ENCODE data around the gene MYOCOS. TPM values are rescaled to one million over a fixed set of nuclear protein-coding genes. Genes with fewer than 3 reads are reported as not detected.

MYOCOS gene, protein sequence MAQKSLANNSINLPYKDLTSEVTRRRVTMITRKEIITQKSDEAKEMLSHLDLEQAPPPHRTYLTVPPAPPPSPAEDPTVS
- total RNA-seq (not detected), polyA plus RNA-seq (not detected)
- long read RNA-seq, donor 1, result 0 reads
- long read RNA-seq, donor 2, result 0 reads
- long read RNA-seq, donor 3, result 0 reads
- long read RNA-seq, donor 4, result 0 reads
- long read RNA-seq, donor 5, result 0 reads

DNA sequence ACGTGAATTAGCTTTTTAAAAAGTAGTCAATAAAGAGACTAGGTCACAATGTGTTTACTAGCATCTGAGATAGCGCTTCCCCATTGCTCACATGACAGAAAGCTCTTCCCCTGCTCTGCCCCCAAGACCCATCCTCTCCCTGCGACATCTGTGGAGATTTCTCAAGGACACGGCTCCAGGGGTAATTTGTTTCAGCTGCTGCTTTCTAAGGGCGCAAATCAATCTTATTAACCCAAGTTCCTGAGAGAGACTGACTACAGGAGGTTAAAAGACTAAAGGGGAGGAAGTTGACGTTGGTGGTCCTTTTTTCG, at the start of gene MYOCOS:
MYOCOS (plus strand) TSS at position 92 of the 311 bp plus-strand sequence. CDS start 1,641 bp downstream, outside the sequence.
- no peaks in the 10 kb centered on the region for H3K4me1 ChIP-seq (ENCODE audit: control insufficient read depth in 5 of 5, insufficient read depth in 5 of 5, low read length in 5 of 5)
- no peak for ATAC-seq (ENCODE audit: insufficient read depth, low FRiP score)
- TF ChIP-seq, protein P1, sequence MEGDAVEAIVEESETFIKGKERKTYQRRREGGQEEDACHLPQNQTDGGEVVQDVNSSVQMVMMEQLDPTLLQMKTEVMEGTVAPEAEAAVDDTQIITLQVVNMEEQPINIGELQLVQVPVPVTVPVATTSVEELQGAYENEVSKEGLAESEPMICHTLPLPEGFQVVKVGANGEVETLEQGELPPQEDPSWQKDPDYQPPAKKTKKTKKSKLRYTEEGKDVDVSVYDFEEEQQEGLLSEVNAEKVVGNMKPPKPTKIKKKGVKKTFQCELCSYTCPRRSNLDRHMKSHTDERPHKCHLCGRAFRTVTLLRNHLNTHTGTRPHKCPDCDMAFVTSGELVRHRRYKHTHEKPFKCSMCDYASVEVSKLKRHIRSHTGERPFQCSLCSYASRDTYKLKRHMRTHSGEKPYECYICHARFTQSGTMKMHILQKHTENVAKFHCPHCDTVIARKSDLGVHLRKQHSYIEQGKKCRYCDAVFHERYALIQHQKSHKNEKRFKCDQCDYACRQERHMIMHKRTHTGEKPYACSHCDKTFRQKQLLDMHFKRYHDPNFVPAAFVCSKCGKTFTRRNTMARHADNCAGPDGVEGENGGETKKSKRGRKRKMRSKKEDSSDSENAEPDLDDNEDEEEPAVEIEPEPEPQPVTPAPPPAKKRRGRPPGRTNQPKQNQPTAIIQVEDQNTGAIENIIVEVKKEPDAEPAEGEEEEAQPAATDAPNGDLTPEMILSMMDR (IDR thresholded peaks at IDR 0.05; ENCODE audit: control extremely low read depth, extremely low read depth), result no peak
- H3K27ac ChIP-seq (ENCODE audit: low read depth in 1 of 2, low read length in 1 of 2), result no peak within 1 kb of the TSS
- H3K9ac ChIP-seq (ENCODE audit: insufficient read depth in 1 of 2, low read length in 2 of 2), result no peak within 1 kb of the TSS
- H3K27me3 ChIP-seq (ENCODE audit: control insufficient read depth in 3 of 3, insufficient read depth in 3 of 3, low read length in 2 of 3), result no peaks in the 10 kb centered on the region
- no peak within 1 kb of the TSS for H3K4me3 ChIP-seq
- WGBS, 2 donors, result 79 to 85% methylated on average over 7 of the region's 7 CpGs
- peaks cover 0 to 2% (median 0%) of the 10 kb centered on the region in 4 donors for H3K9me3 ChIP-seq (ENCODE audit: control insufficient read depth in 4 of 4, insufficient read depth in 3 of 4, low read length in 3 of 4)
- DNase-seq, result no peak
- H3K36me3 ChIP-seq (ENCODE audit: control insufficient read depth in 4 of 4, insufficient read depth in 4 of 4, low read length in 4 of 4), result no peaks in the 10 kb centered on the region

DNA sequence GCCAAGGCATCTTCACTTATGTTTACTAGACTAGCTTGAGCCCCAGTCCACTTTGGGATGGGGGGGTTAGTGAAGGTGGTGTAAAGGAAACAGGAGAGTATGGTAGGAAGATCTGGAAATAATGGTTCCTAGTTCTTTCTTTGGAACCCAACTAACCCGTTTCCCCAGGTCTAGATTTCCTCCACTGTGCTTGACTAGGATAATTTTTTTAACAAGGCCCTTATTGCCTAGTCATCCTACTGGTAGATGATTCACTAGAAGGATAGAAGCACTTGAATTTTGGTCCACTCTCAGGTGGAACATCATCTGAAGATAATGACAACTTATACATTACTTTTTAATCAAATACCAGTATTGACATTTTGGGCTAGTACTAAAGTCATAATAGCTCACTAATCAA, 45.9 kb upstream of the MYOCOS start:
- WGBS, 2 donors, result 86 to 88% methylated on average over 1 of the region's 1 CpG
- peaks cover 17 to 60% (median 39%) of the 10 kb centered on the region in 4 donors for H3K36me3 ChIP-seq (ENCODE audit: control insufficient read depth in 4 of 4, insufficient read depth in 4 of 4, low read length in 4 of 4)
- no peak for DNase-seq

DNA sequence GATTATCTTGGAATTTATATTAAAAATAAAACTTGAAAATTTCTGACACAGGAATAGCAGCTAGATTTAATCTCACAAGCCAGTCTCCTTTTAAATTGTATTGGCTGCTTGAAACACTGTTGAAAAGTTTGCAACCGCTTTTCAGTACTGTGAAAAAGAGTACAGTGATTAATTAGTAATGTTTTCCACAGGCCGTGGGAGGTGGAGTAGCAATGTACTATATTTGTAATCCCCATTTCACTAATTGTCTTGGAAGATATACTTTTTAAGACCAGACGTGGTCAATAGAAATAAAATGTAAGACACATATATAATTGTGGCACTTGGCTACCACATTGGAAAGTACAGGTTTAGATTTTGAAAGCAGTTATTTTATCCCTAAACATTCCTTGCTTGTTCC, 40.8 kb upstream of the MYOCOS start:
- H3K36me3 ChIP-seq (ENCODE audit: control insufficient read depth in 4 of 4, insufficient read depth in 4 of 4, low read length in 4 of 4), result peaks cover 23 to 53% (median 38%) of the 10 kb centered on the region in 4 donors
- H3K9ac ChIP-seq (ENCODE audit: insufficient read depth in 1 of 2, low read length in 2 of 2), result no peak overlapping the region
- ATAC-seq (ENCODE audit: insufficient read depth, low FRiP score) (no peak), DNase-seq (no peak)
- no peaks in the 10 kb centered on the region for H3K27me3 ChIP-seq (ENCODE audit: control insufficient read depth in 3 of 3, insufficient read depth in 3 of 3, low read length in 2 of 3)
- TF ChIP-seq, protein P1 (IDR thresholded peaks at IDR 0.05; ENCODE audit: control extremely low read depth, extremely low read depth), result no peak
- 89 to 92% methylated on average over 3 of the region's 3 CpGs for WGBS, 2 donors
- no peak overlapping the region for H3K4me3 ChIP-seq
- no peaks in the 10 kb centered on the region for H3K4me1 ChIP-seq (ENCODE audit: control insufficient read depth in 5 of 5, insufficient read depth in 5 of 5, low read length in 5 of 5)
- H3K9me3 ChIP-seq (ENCODE audit: control insufficient read depth in 4 of 4, insufficient read depth in 3 of 4, low read length in 3 of 4), result no peaks in the 10 kb centered on the region
- no peak overlapping the region for H3K27ac ChIP-seq (ENCODE audit: low read depth in 1 of 2, low read length in 1 of 2)

More for the DNA sequence above, 45.9 kb upstream of the MYOCOS start:
- H3K4me1 ChIP-seq (ENCODE audit: control insufficient read depth in 5 of 5, insufficient read depth in 5 of 5, low read length in 5 of 5), result no peaks in the 10 kb centered on the region
- H3K4me3 ChIP-seq, result no peak overlapping the region
- TF ChIP-seq, protein P1 (IDR thresholded peaks at IDR 0.05; ENCODE audit: control extremely low read depth, extremely low read depth), result no peak
- H3K9ac ChIP-seq (ENCODE audit: insufficient read depth in 1 of 2, low read length in 2 of 2), result no peak overlapping the region
- no peaks in the 10 kb centered on the region for H3K9me3 ChIP-seq (ENCODE audit: control insufficient read depth in 4 of 4, insufficient read depth in 3 of 4, low read length in 3 of 4)
- H3K27ac ChIP-seq (ENCODE audit: low read depth in 1 of 2, low read length in 1 of 2), result no peak overlapping the region
- no peak for ATAC-seq (ENCODE audit: insufficient read depth, low FRiP score)
- H3K27me3 ChIP-seq (ENCODE audit: control insufficient read depth in 3 of 3, insufficient read depth in 3 of 3, low read length in 2 of 3), result no peaks in the 10 kb centered on the region

DNA sequence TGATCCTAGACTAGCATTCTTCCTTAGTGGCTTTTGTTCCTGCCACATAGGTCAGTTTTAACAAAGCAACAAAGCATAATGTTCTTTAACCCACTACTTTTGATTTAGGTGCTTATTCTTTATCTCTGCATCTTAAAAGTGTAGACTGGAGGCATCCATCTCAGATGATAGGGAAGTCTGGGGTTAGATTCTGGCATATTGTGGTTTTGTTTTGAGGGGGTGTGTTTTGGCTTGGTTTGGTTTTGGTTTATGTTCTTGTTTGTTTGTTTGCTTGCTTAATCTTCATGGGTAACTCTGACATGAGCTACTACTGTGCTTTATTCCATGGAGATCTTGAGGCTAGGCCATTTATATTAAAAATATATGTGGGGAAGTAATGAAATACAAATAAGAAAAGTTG, 40.3 kb upstream of the MYOCOS start:
- ATAC-seq (ENCODE audit: insufficient read depth, low FRiP score), result no peak
- TF ChIP-seq, protein P1 (IDR thresholded peaks at IDR 0.05; ENCODE audit: control extremely low read depth, extremely low read depth), result no peak
- H3K27me3 ChIP-seq (ENCODE audit: control insufficient read depth in 3 of 3, insufficient read depth in 3 of 3, low read length in 2 of 3), result no peaks in the 10 kb centered on the region
- no peak overlapping the region for H3K27ac ChIP-seq (ENCODE audit: low read depth in 1 of 2, low read length in 1 of 2)
- no peaks in the 10 kb centered on the region for H3K9me3 ChIP-seq (ENCODE audit: control insufficient read depth in 4 of 4, insufficient read depth in 3 of 4, low read length in 3 of 4)
- no peak overlapping the region for H3K4me3 ChIP-seq
- H3K4me1 ChIP-seq (ENCODE audit: control insufficient read depth in 5 of 5, insufficient read depth in 5 of 5, low read length in 5 of 5), result no peaks in the 10 kb centered on the region
- H3K36me3 ChIP-seq (ENCODE audit: control insufficient read depth in 4 of 4, insufficient read depth in 4 of 4, low read length in 4 of 4), result peaks cover 21 to 51% (median 38%) of the 10 kb centered on the region in 4 donors
- DNase-seq, result no peak
- no peak overlapping the region for H3K9ac ChIP-seq (ENCODE audit: insufficient read depth in 1 of 2, low read length in 2 of 2)

Measured in lung (tissue), 16 donors.